ENCODE results near the gene SNAPIN.
A peak's percentile ranks its signal among the peaks of the same experiment; 100 is the strongest.

SNAPIN gene

DNA sequence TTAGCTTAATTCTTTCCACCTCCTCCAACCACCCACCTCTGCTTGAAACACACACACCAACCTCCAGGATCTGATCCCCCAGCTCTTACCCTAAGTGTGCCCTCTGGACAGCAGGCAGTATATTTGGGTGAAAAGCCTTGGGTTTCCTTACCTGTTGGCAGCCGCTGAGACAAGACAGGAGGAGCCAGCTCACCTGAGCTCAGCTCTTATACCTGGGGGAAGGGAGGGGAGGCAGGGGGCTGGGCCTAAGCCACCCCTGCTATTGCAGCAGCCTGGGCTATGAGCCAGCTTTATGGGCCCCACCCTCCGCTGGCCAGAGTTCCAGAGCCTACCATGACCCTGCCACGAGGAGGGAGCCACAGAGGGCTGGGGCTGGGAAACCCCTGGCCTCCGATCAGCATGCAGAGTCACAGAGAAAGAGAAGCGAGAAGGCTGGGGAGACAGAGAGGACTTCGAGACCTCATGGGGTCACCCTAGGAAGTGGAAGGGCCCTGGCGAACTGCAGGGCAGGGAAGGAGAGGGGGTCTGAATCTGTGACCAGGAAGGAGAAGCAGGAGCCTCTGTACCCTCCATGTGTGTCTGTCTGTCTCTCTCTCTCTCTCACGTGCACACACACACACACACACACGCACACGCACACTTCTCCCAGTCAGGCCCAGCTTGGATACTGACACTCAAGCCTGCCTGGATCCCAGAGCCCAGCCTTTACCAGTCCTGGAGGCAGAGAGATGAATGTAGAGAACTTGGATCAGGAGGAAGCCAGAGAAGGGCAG lies 42.2 kb upstream of the SNAPIN start, which contains the start of gene S100A14:
Gene S100A14, minus strand, starts transcription at position 182 of the 773 bp plus-strand sequence. CDS start 467 bp downstream, outside the sequence.
- H3K9ac ChIP-seq (ENCODE audit: low read length) = no peak within 1 kb of the TSS
- H3K27me3 ChIP-seq (replicated peaks; ENCODE audit: insufficient read depth, low read length) = no peaks in the 10 kb centered on the region
- no peaks in the 10 kb centered on the region for H3F3A ChIP-seq (ENCODE audit: insufficient read depth, low read length)
- H2AFZ ChIP-seq (ENCODE audit: low read length) = peak within 1 kb of the TSS; percentile 31
- H4K20me1 ChIP-seq (ENCODE audit: insufficient read depth, low read length) = no peaks in the 10 kb centered on the region
- no peaks in the 10 kb centered on the region for H3K9me2 ChIP-seq (replicated peaks; ENCODE audit: insufficient read depth, low read length)
- H3K4me1 ChIP-seq (ENCODE audit: low read length) = no peaks in the 10 kb centered on the region; the same call in 1 of the 2 replicates
- H3K9me3 ChIP-seq (replicated peaks; ENCODE audit: insufficient read depth, low read length) = no peaks in the 10 kb centered on the region
- H3K4me3 ChIP-seq (ENCODE audit: low read length) = no peak within 1 kb of the TSS
- no peaks in the 10 kb centered on the region for H3K79me2 ChIP-seq (ENCODE audit: low read length)
- no peaks in the 10 kb centered on the region for H3K36me3 ChIP-seq (replicated peaks; ENCODE audit: insufficient read depth, low read length)
- no peak within 1 kb of the TSS for H3K4me2 ChIP-seq (ENCODE audit: low read depth, low read length)
- no peak for DNase-seq
- TF ChIP-seq EZH2 (optimal IDR thresholded peaks at IDR 0.05; ENCODE audit: low read depth, low read length) (no peak), EZH2phosphoT487 (IDR thresholded peaks at IDR 0.05; ENCODE audit: low read length) (no peak), CTCF (IDR thresholded peaks at IDR 0.05; ENCODE audit: low read length) (no peak)
- H3K27ac ChIP-seq (ENCODE audit: low read length) = no peak within 1 kb of the TSS

- no peak overlapping the region for H3K9ac ChIP-seq (ENCODE audit: low read length)
- H2AFZ ChIP-seq (ENCODE audit: low read length) = peak overlapping the region; percentile 31
- H3F3A ChIP-seq (ENCODE audit: insufficient read depth, low read length) = no peaks in the 10 kb centered on the region
- H3K9me3 ChIP-seq (replicated peaks; ENCODE audit: insufficient read depth, low read length) = no peaks in the 10 kb centered on the region
- no peaks in the 10 kb centered on the region for H3K36me3 ChIP-seq (replicated peaks; ENCODE audit: insufficient read depth, low read length)
- no peak overlapping the region for H3K4me3 ChIP-seq (ENCODE audit: low read length)
- H3K4me1 ChIP-seq (ENCODE audit: low read length) = no peaks in the 10 kb centered on the region; the same call in 1 of the 2 replicates
- TF ChIP-seq EZH2phosphoT487 (IDR thresholded peaks at IDR 0.05; ENCODE audit: low read length) (no peak), CTCF (IDR thresholded peaks at IDR 0.05; ENCODE audit: low read length) (no peak), EZH2 (optimal IDR thresholded peaks at IDR 0.05; ENCODE audit: low read depth, low read length) (no peak)
- H3K27ac ChIP-seq (ENCODE audit: low read length) = no peak overlapping the region
- no peaks in the 10 kb centered on the region for H4K20me1 ChIP-seq (ENCODE audit: insufficient read depth, low read length)
- H3K9me2 ChIP-seq (replicated peaks; ENCODE audit: insufficient read depth, low read length) = no peaks in the 10 kb centered on the region
- H3K79me2 ChIP-seq (ENCODE audit: low read length) = no peaks in the 10 kb centered on the region
- no peak overlapping the region for H3K4me2 ChIP-seq (ENCODE audit: low read depth, low read length)
- H3K27me3 ChIP-seq (replicated peaks; ENCODE audit: insufficient read depth, low read length) = no peaks in the 10 kb centered on the region
- DNase-seq = no peak
Observed at GRCh38 chr1:153616917-153617311, 41.6 kb upstream of the SNAPIN start.

DNA sequence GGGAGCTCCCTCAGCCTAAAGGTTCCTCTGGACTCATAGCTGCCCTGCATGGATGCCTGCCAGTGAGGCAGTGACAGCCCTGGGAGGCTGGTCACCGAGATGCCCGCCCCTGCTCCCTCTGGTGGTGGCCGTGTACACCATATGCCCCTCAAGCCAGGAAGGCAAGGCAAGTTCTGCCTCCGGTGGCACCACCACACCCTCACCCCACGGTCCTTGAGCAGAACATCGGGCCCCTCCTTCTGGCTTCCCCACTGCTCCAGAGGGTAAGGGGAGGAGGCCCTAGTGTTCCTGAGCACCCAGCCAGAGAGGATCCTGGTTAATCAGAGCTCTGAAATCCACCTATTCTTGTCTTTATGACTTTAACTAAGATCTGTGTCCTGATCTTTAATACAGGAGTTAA lies 40.8 kb upstream of the SNAPIN start:
- peak; percentile 75 for DNase-seq
- Histone ChIP-seq H3F3A (ENCODE audit: insufficient read depth, low read length) (no peaks in the 10 kb centered on the region), H3K4me3 (ENCODE audit: low read length) (no peak overlapping the region), H3K4me1 (ENCODE audit: low read length) (no peaks in the 10 kb centered on the region; the same call in 1 of the 2 replicates), H3K9me2 (replicated peaks; ENCODE audit: insufficient read depth, low read length) (no peaks in the 10 kb centered on the region), H3K27ac (ENCODE audit: low read length) (no peak overlapping the region), H3K9ac (ENCODE audit: low read length) (no peak overlapping the region), H3K9me3 (replicated peaks; ENCODE audit: insufficient read depth, low read length) (no peaks in the 10 kb centered on the region), H3K79me2 (ENCODE audit: low read length) (no peaks in the 10 kb centered on the region), H3K4me2 (ENCODE audit: low read depth, low read length) (peak overlapping the region; percentile 16; the same call in 1 of the 2 replicates), H3K36me3 (replicated peaks; ENCODE audit: insufficient read depth, low read length) (no peaks in the 10 kb centered on the region), H3K27me3 (replicated peaks; ENCODE audit: insufficient read depth, low read length) (no peaks in the 10 kb centered on the region), H4K20me1 (ENCODE audit: insufficient read depth, low read length) (no peaks in the 10 kb centered on the region), H2AFZ (ENCODE audit: low read length) (peak overlapping the region; percentile 31)
- TF ChIP-seq EZH2 (optimal IDR thresholded peaks at IDR 0.05; ENCODE audit: low read depth, low read length) (no peak), CTCF (IDR thresholded peaks at IDR 0.05; ENCODE audit: low read length) (peak; percentile 97), EZH2phosphoT487 (IDR thresholded peaks at IDR 0.05; ENCODE audit: low read length) (no peak)

Measured in MM.1S (cell line).